Cortex of kidney (tissue), 1 donor: ENCODE results near the gene EEF1G.
"Not testable (repeated sequence)": the region's sequence is repeated elsewhere in the genome, so short reads cannot be mapped to it uniquely, and the experiment has no call there.

Source experiments
- DNase-seq: peaks from one replicate; lab custom pipeline; 2025; lab: John Stamatoyannopoulos, UW

EEF1G gene

GRCh38 chr11:62577046-62577714, 3.5 kb upstream of the EEF1G start:
- DNase-seq: no peak

GRCh38 chr11:62575837-62576236, 2.1 kb upstream of the EEF1G start:
- DNase-seq: no peak

- no peak for DNase-seq
Measured at GRCh38 chr11:62575156-62575555, 1.5 kb upstream of the EEF1G start.

- no peak for DNase-seq
Measured at GRCh38 chr11:62574363-62575071, 826 bp upstream of the EEF1G start.

GRCh38 chr11:62573006-62573591, 592 bp downstream of the EEF1G start:
- no peak for DNase-seq

GRCh38 chr11:62572431-62572830, 1.3 kb downstream of the EEF1G start:
- DNase-seq: no peak

- not testable (repeated sequence) for DNase-seq
Measured at GRCh38 chr11:62571493-62571892, 2.2 kb downstream of the EEF1G start.

GRCh38 chr11:62570903-62571302, 2.8 kb downstream of the EEF1G start:
- DNase-seq: not testable (repeated sequence)

GRCh38 chr11:62569611-62570010, 4.1 kb downstream of the EEF1G start:
- DNase-seq: no peak

- DNase-seq: no peak
Measured at GRCh38 chr11:62567018-62567633, 6.6 kb downstream of the EEF1G start.

- DNase-seq: no peak
Measured at GRCh38 chr11:62566247-62566646, 7.4 kb downstream of the EEF1G start.

GRCh38 chr11:62565100-62565802, 8.4 kb downstream of the EEF1G start:
- no peak for DNase-seq

GRCh38 chr11:62561677-62562230, 11.9 kb downstream of the EEF1G start:
- not testable (repeated sequence) for DNase-seq

- no peak for DNase-seq
Measured at GRCh38 chr11:62560566-62561103, 13.1 kb downstream of the EEF1G start.

- not testable (repeated sequence) for DNase-seq
Measured at GRCh38 chr11:62559626-62560025, 14.1 kb downstream of the EEF1G start.

- no peak for DNase-seq
Measured at GRCh38 chr11:62559204-62559603, 14.5 kb downstream of the EEF1G start.

GRCh38 chr11:62558669-62559068, 15.0 kb downstream of the EEF1G start:
- no peak for DNase-seq

- DNase-seq: no peak
Measured at GRCh38 chr11:62556875-62557631, 16.6 kb downstream of the EEF1G start.

- no peak for DNase-seq
Measured at GRCh38 chr11:62556108-62556874, 17.4 kb downstream of the EEF1G start.
